Measurements from ENCODE around the gene CROCC2.

Gene CROCC2

DNA sequence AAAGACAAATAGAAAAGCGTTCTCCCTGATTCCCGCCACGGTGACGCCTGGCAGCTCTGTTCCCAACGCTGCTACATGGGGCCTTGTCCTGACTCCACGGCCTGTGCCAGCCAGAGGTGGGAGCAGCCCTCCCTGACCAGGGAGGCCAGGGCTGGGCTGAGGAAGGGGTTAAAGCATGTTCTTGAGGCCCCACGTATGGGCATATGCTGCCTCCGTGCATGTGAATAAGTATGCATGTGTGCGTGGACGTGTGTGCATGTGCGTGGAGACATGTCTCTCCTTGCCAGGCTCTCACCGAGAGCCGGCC is 90.7 kb downstream of the CROCC2 start:
- ATAC-seq (ENCODE audit: insufficient read depth, low read depth) (no peak), DNase-seq (no peak)
- Histone ChIP-seq H3K79me2 (ENCODE audit: insufficient read depth, low read length) (no peaks in the 10 kb centered on the region), H4K20me1 (ENCODE audit: insufficient read depth, low read length) (peaks cover 3% of the 10 kb centered on the region; the same call in 1 of the 2 replicates), H2AFZ (ENCODE audit: low read depth, low read length) (no peak overlapping the region), H3K9ac (ENCODE audit: low read depth, low read length) (no peak overlapping the region), H3K27me3 (ENCODE audit: insufficient read depth, low read length, poor library complexity) (no peaks in the 10 kb centered on the region), H3K27ac (ENCODE audit: low read length) (no peak overlapping the region), H3K4me3 (ENCODE audit: low read depth in 1 of 2, low read length in 2 of 2) (no peak overlapping the region), H3K9me3 (ENCODE audit: insufficient read depth, low read length, severe bottlenecking) (no peaks in the 10 kb centered on the region), H3K4me1 (ENCODE audit: insufficient read depth, low read length) (no peaks in the 10 kb centered on the region), H3K4me2 (ENCODE audit: insufficient read depth, low read length) (no peak overlapping the region), H3K36me3 (ENCODE audit: insufficient read depth, low read length) (no peaks in the 10 kb centered on the region)
- TF ChIP-seq, protein P1, sequence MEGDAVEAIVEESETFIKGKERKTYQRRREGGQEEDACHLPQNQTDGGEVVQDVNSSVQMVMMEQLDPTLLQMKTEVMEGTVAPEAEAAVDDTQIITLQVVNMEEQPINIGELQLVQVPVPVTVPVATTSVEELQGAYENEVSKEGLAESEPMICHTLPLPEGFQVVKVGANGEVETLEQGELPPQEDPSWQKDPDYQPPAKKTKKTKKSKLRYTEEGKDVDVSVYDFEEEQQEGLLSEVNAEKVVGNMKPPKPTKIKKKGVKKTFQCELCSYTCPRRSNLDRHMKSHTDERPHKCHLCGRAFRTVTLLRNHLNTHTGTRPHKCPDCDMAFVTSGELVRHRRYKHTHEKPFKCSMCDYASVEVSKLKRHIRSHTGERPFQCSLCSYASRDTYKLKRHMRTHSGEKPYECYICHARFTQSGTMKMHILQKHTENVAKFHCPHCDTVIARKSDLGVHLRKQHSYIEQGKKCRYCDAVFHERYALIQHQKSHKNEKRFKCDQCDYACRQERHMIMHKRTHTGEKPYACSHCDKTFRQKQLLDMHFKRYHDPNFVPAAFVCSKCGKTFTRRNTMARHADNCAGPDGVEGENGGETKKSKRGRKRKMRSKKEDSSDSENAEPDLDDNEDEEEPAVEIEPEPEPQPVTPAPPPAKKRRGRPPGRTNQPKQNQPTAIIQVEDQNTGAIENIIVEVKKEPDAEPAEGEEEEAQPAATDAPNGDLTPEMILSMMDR (IDR thresholded peaks at IDR 0.05; ENCODE audit: borderline replicate concordance, extremely low read depth, low read length, poor library complexity, severe bottlenecking), result no peak
- no peak for TF ChIP-seq EZH2 (IDR thresholded peaks at IDR 0.05; ENCODE audit: borderline replicate concordance, low read depth, low read length, severe bottlenecking)

DNA sequence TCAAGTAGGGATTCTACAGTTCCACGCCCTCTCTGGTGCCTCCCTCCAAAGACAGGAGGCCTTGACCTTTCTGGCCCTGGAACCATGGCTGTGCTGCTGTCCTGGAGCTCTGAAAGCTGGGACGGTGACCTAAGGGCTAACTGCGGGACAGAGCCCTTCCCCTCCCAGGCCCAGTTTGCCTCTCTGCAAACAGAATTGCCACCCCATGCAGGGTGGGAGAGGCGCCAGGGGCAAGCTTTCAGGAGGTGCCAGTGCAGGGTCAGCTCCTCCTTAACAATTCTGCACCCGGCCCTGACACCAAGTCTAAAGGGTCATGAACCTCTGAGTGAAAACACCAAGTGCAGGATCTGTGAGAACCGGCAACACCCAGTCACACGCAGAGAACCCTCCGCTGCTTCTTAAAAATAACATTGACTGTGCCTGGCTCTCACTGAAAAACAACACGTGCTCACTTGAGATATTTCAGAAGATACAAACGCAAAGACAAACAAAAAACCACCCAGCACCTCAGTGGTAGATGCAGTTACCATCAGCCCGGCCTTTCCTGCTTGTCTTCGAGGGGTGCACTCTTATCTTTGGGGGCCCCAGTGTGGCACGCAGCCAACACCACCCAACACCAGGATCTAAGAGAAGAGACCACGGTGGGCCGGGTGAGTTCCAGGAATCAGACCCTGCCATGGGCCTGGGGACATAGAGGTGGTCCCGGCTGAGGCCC is 91.2 kb downstream of the CROCC2 start:
- no peak overlapping the region for H3K4me3 ChIP-seq (ENCODE audit: low read depth in 1 of 2, low read length in 2 of 2)
- DNase-seq (no peak), ATAC-seq (ENCODE audit: insufficient read depth, low read depth) (no peak)
- H3K27me3 ChIP-seq (ENCODE audit: insufficient read depth, low read length, poor library complexity), result no peaks in the 10 kb centered on the region
- no peak for TF ChIP-seq EZH2 (IDR thresholded peaks at IDR 0.05; ENCODE audit: borderline replicate concordance, low read depth, low read length, severe bottlenecking)
- TF ChIP-seq, protein P1 (IDR thresholded peaks at IDR 0.05; ENCODE audit: borderline replicate concordance, extremely low read depth, low read length, poor library complexity, severe bottlenecking), result no peak
- no peaks in the 10 kb centered on the region for H3K9me3 ChIP-seq (ENCODE audit: insufficient read depth, low read length, severe bottlenecking)
- H3K4me2 ChIP-seq (ENCODE audit: insufficient read depth, low read length), result no peak overlapping the region
- peaks cover 3% of the 10 kb centered on the region; the same call in 1 of the 2 replicates for H4K20me1 ChIP-seq (ENCODE audit: insufficient read depth, low read length)
- H3K9ac ChIP-seq (ENCODE audit: low read depth, low read length), result no peak overlapping the region
- no peaks in the 10 kb centered on the region for H3K79me2 ChIP-seq (ENCODE audit: insufficient read depth, low read length)
- no peak overlapping the region for H3K27ac ChIP-seq (ENCODE audit: low read length)
- no peaks in the 10 kb centered on the region for H3K36me3 ChIP-seq (ENCODE audit: insufficient read depth, low read length)
- no peaks in the 10 kb centered on the region for H3K4me1 ChIP-seq (ENCODE audit: insufficient read depth, low read length)
- H2AFZ ChIP-seq (ENCODE audit: low read depth, low read length), result no peak overlapping the region

DNA sequence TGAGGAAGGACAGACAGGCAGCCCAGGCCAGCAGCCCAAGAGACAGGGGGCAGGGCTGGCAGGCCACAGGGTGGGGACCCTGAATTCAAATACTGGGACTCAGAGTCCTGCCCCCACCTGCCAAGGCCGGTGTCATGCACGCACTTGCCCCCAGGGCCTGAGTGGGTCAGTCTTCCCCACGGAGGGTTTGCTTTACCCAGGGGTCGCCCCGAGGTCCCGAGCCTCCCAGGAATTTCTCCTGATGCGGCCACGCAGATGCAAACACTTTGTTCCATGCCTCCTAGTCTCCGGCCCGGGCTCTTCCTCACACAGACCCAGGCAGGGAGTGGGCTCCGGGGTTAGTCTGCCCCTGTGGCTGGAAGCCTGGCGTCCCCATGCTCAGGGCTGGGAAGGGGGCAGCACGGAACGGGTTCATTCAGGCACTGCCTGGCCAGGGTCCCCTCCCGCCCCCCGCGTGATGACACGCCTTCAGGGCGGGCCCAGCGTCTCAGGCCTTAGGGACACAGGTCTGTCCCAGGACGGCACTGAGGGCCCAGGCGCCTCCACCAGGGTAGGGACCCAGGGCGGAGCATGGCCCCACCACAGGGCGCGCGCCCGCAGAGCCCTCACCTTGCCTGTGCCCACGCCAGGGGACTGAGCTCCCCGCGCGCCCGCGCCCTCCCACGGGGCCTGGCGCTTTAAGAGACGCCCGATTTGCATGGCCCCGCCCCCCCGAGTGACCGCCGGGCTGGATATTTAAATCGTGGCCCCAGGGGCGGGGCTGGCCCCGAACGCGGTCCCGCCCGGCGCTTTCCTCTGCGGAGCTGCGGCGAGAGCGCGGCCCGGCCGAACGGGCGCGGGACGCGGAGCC is 91.9 kb downstream of the CROCC2 start, which contains the start of gene SNED1:
Gene SNED1 (plus strand): TSS at position 763 of the 850 bp plus-strand sequence. CDS start 220 bp downstream, outside the sequence.
- no peak within 1 kb of the TSS for H3K9ac ChIP-seq (ENCODE audit: low read depth, low read length)
- DNase-seq (no peak), ATAC-seq (ENCODE audit: insufficient read depth, low read depth) (no peak)
- no peaks in the 10 kb centered on the region for H3K79me2 ChIP-seq (ENCODE audit: insufficient read depth, low read length)
- TF ChIP-seq, protein P1 (IDR thresholded peaks at IDR 0.05; ENCODE audit: borderline replicate concordance, extremely low read depth, low read length, poor library complexity, severe bottlenecking), result no peak
- TF ChIP-seq EZH2 (IDR thresholded peaks at IDR 0.05; ENCODE audit: borderline replicate concordance, low read depth, low read length, severe bottlenecking), result no peak
- no peaks in the 10 kb centered on the region for H3K4me1 ChIP-seq (ENCODE audit: insufficient read depth, low read length)
- H2AFZ ChIP-seq (ENCODE audit: low read depth, low read length), result no peak within 1 kb of the TSS
- no peaks in the 10 kb centered on the region for H3K36me3 ChIP-seq (ENCODE audit: insufficient read depth, low read length)
- H3K4me2 ChIP-seq (ENCODE audit: insufficient read depth, low read length), result no peak within 1 kb of the TSS
- H3K9me3 ChIP-seq (ENCODE audit: insufficient read depth, low read length, severe bottlenecking), result peaks cover under 1% of the 10 kb centered on the region
- H3K27me3 ChIP-seq (ENCODE audit: insufficient read depth, low read length, poor library complexity), result no peaks in the 10 kb centered on the region
- H3K27ac ChIP-seq (ENCODE audit: low read length), result no peak within 1 kb of the TSS
- H4K20me1 ChIP-seq (ENCODE audit: insufficient read depth, low read length), result peaks cover 3% of the 10 kb centered on the region; the same call in 1 of the 2 replicates
- no peak within 1 kb of the TSS for H3K4me3 ChIP-seq (ENCODE audit: low read depth in 1 of 2, low read length in 2 of 2)

Measured in DND-41 (cell line).